Duodenal mucosa (tissue), 2 donors: ENCODE results near the gene DUOX1.
"Not testable (repeated sequence)": the region's sequence is repeated elsewhere in the genome, so short reads cannot be mapped to it uniquely, and the experiment has no call there.

Source experiments
- H3K27ac ChIP-seq: one replicate; pipeline ENCODE4 v1.7.0; 2013; ENCODE audit warnings: low read depth, low read length
- H3K27me3 ChIP-seq, 2 donors: one replicate each; pipeline ENCODE4 v1.7.0; 2013; ENCODE audit warnings: low read length in 2 of 2, control low read depth in 1 of 2; ENCODE audit not compliant: insufficient read depth in 2 of 2, control insufficient read depth in 1 of 2
- H3K36me3 ChIP-seq, 2 donors: one replicate each; pipeline ENCODE4 v1.7.0; 2013; ENCODE audit warnings: low read length in 2 of 2, control low read depth in 1 of 2; ENCODE audit not compliant: insufficient read depth in 2 of 2, control insufficient read depth in 1 of 2
- H3K4me1 ChIP-seq, 2 donors: one replicate each; pipeline ENCODE4 v1.7.0; 2013; ENCODE audit warnings: low read length in 2 of 2, control low read depth in 1 of 2; ENCODE audit not compliant: insufficient read depth in 2 of 2, control insufficient read depth in 1 of 2
- H3K4me3 ChIP-seq, 2 donors: one replicate each; pipeline ENCODE4 v1.7.0; 2013; ENCODE audit warnings: low read length in 2 of 2, low read depth in 1 of 2
- H3K9ac ChIP-seq, 2 donors: one replicate each; pipeline ENCODE4 v1.7.0; 2013; ENCODE audit warnings: low read length in 2 of 2, low read depth in 1 of 2
- H3K9me3 ChIP-seq, 2 donors: one replicate each; pipeline ENCODE4 v1.7.0; 2013; ENCODE audit warnings: low read length in 2 of 2, control low read depth in 1 of 2; ENCODE audit not compliant: control insufficient read depth in 1 of 2

The DUOX1 gene

GRCh38 chr15:45133561-45133920, 3.7 kb downstream of the DUOX1 start:
- Histone ChIP-seq H3K4me3 (no peak overlapping the region), H3K9ac (no peak overlapping the region), H3K9me3 (no peaks in the 10 kb centered on the region), H3K4me1 (peaks cover 5 to 12% of the 10 kb centered on the region in 2 donors), H3K27ac (no peak overlapping the region), H3K27me3 (peaks cover 23 to 45% of the 10 kb centered on the region in 2 donors), H3K36me3 (no peaks in the 10 kb centered on the region)

GRCh38 chr15:45134046-45134445, 4.3 kb downstream of the DUOX1 start:
- Histone ChIP-seq H3K27me3 (peaks cover 18 to 39% of the 10 kb centered on the region in 2 donors), H3K4me1 (peaks cover 5 to 12% of the 10 kb centered on the region in 2 donors), H3K27ac (no peak overlapping the region), H3K9me3 (no peaks in the 10 kb centered on the region), H3K9ac (no peak overlapping the region), H3K36me3 (no peaks in the 10 kb centered on the region), H3K4me3 (no peak overlapping the region)

GRCh38 chr15:45134682-45135604, 5.1 kb downstream of the DUOX1 start:
- peaks cover 14 to 34% of the 10 kb centered on the region in 2 donors for H3K27me3 ChIP-seq

GRCh38 chr15:45135705-45136377, 6.0 kb downstream of the DUOX1 start:
- H3K9me3 ChIP-seq: not testable (repeated sequence)

More at GRCh38 chr15:45134682-45135604, 5.1 kb downstream of the DUOX1 start:
- H3K4me3 ChIP-seq: peak overlapping the region in 1 of 2 donors; percentile 48
- no peaks in the 10 kb centered on the region for H3K9me3 ChIP-seq
- no peaks in the 10 kb centered on the region for H3K36me3 ChIP-seq
- peaks cover 5 to 7% of the 10 kb centered on the region in 2 donors for H3K4me1 ChIP-seq
- no peak overlapping the region for H3K27ac ChIP-seq
- no peak overlapping the region for H3K9ac ChIP-seq

GRCh38 chr15:45136378-45136764, 6.6 kb downstream of the DUOX1 start:
- Histone ChIP-seq H3K4me1 (peaks cover 5 to 7% of the 10 kb centered on the region in 2 donors), H3K27me3 (peaks cover 14 to 28% of the 10 kb centered on the region in 2 donors), H3K27ac (no peak overlapping the region), H3K9ac (no peak overlapping the region), H3K9me3 (no peaks in the 10 kb centered on the region), H3K36me3 (no peaks in the 10 kb centered on the region), H3K4me3 (no peak overlapping the region)

More at GRCh38 chr15:45135705-45136377, 6.0 kb downstream of the DUOX1 start:
- not testable (repeated sequence) for H3K4me1 ChIP-seq, H3K36me3 ChIP-seq, H3K9ac ChIP-seq, H3K4me3 ChIP-seq, H3K27ac ChIP-seq
- peaks cover 14 to 28% of the 10 kb centered on the region in 2 donors for H3K27me3 ChIP-seq

- peaks cover 14 to 28% of the 10 kb centered on the region in 2 donors for H3K27me3 ChIP-seq
- no peak overlapping the region for H3K27ac ChIP-seq
- no peak overlapping the region for H3K4me3 ChIP-seq
- H3K9me3 ChIP-seq: no peaks in the 10 kb centered on the region
- H3K36me3 ChIP-seq: no peaks in the 10 kb centered on the region
- H3K4me1 ChIP-seq: peaks cover 5 to 7% of the 10 kb centered on the region in 2 donors
- no peak overlapping the region for H3K9ac ChIP-seq
Observed at GRCh38 chr15:45137703-45138102, 7.9 kb downstream of the DUOX1 start.

GRCh38 chr15:45138814-45139765, 9.3 kb downstream of the DUOX1 start:
- Histone ChIP-seq H3K9me3 (no peaks in the 10 kb centered on the region), H3K4me3 (no peak overlapping the region), H3K9ac (no peak overlapping the region), H3K36me3 (no peaks in the 10 kb centered on the region), H3K27ac (no peak overlapping the region), H3K27me3 (peaks cover 12 to 20% of the 10 kb centered on the region in 2 donors), H3K4me1 (peaks cover 5 to 7% of the 10 kb centered on the region in 2 donors)

GRCh38 chr15:45139770-45140169, 10.0 kb downstream of the DUOX1 start:
- no peak overlapping the region for H3K4me3 ChIP-seq
- peaks cover 3 to 4% of the 10 kb centered on the region in 2 donors for H3K4me1 ChIP-seq
- no peak overlapping the region for H3K27ac ChIP-seq
- peaks cover 5 to 13% of the 10 kb centered on the region in 2 donors for H3K27me3 ChIP-seq
- H3K36me3 ChIP-seq: no peaks in the 10 kb centered on the region
- H3K9ac ChIP-seq: no peak overlapping the region
- H3K9me3 ChIP-seq: no peaks in the 10 kb centered on the region

GRCh38 chr15:45140557-45141250, 10.9 kb downstream of the DUOX1 start:
- no peak overlapping the region for H3K4me3 ChIP-seq
- H3K27me3 ChIP-seq: peaks cover 3 to 10% of the 10 kb centered on the region in 2 donors
- no peaks in the 10 kb centered on the region for H3K9me3 ChIP-seq
- no peaks in the 10 kb centered on the region for H3K4me1 ChIP-seq
- no peak overlapping the region for H3K9ac ChIP-seq
- H3K36me3 ChIP-seq: no peaks in the 10 kb centered on the region
- H3K27ac ChIP-seq: no peak overlapping the region
